GM12891 (cell line): ENCODE data around the gene SVOP.

Experiments
- POLR2A ChIP-seq: IDR thresholded peaks from 2 replicates; pipeline ENCODE4 v1.6.1; 2011; ENCODE audit warnings: low read depth, low read length, control low read depth
- POLR2AphosphoS5 ChIP-seq: IDR thresholded peaks from 2 replicates; pipeline ENCODE4 v1.6.1; 2011; ENCODE audit warnings: low read depth, low read length, control low read depth
- POU2F2 ChIP-seq: IDR thresholded peaks from 2 replicates; pipeline ENCODE4 v1.6.1; 2011; ENCODE audit warnings: low read depth, mild to moderate bottlenecking, control low read depth, low read length, moderate library complexity
- SPI1 ChIP-seq: IDR thresholded peaks from 2 replicates; pipeline ENCODE4 v1.6.1; 2011; ENCODE audit warnings: low read depth, low read length, control low read depth
- TAF1 ChIP-seq: IDR thresholded peaks from 2 replicates; pipeline ENCODE4 v1.6.1; 2011; ENCODE audit warnings: low read depth, low read length, control low read depth

DNA sequence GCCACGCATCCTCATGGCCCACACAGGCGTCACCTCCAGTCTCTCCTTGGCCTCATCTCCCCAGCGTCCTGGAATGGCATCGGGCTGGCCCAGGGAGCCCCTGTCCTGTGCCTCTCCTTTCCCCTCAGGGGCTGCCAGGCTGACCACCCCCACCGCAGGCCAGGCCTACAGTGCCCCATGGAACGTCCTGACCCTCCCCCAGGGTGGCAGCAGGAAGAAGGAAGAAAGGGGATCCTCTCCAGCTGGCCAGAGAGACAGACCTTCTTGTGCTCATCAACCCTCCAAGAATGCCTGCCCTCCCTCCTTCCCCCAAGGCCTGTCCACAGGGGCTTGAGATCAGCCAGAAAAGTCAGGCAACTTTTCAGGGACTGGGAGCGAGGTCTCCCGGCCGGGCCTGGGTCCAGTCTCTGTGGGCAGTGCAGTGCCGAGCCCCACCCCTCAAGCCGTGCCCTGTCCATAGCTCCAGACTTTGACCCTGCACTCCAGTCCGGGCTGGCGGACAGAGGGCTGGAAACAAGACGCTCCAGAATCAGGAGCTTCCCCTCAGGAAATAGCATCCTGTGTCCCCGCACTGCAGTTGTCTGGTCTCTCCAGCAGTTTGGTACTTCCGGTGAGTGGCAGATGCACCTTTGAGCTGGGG lies 141.1 kb downstream of the SVOP start, which contains the start of gene DAO:
- TF ChIP-seq POLR2A: no peak
- TF ChIP-seq TAF1: no peak
- no peak for TF ChIP-seq SPI1
- no peak for TF ChIP-seq POLR2AphosphoS5
- TF ChIP-seq POU2F2: no peak
